Endothelial cell of umbilical vein (primary cell): ENCODE data around the gene BLVRA. TPM values are rescaled to one million over a fixed set of nuclear protein-coding genes. Genes with fewer than 3 reads are reported as not detected.

Source experiments
- BruUV-seq: library from RNA; stranded (reverse); fragments of 400-500 nt; replicated peaks from 2 replicates; lab custom pipeline; 2021; lab: Mats Ljungman, UMichigan
- CTCF ChIA-PET: fragments of 300-600, 350-600 bp; sonication (Branson Sonifier 250); formaldehyde crosslinking; loops from one replicate; lab custom pipeline; 2021; ENCODE audit warnings: antibody characterized with exemption, inconsistent platforms; lab: Charles Lee
- POLR2A ChIA-PET: fragments of 300-600, 350-600 bp; sonication (Branson Sonifier 250); formaldehyde crosslinking; loops from one replicate; lab custom pipeline; 2021; ENCODE audit warnings: antibody characterized with exemption, inconsistent platforms; lab: Charles Lee
- DNase-seq: peaks from one replicate; pipeline ENCODE4 v3.0.0-alpha.2; 2011; ENCODE audit warnings: low read depth, low spot score
- FAIRE-seq: peaks from 2 replicates; lab custom pipeline; 2011; peaks lifted over from hg19 to GRCh38; lab: Jason Lieb, UNC
- H2AFZ ChIP-seq: 2 replicates; pipeline ENCODE4 v1.6.0; 2012; ENCODE audit warnings: low read depth, low read length, control low read depth, inconsistent platforms
- H3K27ac ChIP-seq: 2 replicates; pipeline ENCODE4 v1.5.1; 2011; ENCODE audit warnings: low read depth, mild to moderate bottlenecking, control low read depth, low read length, moderate library complexity; ENCODE audit not compliant: insufficient read depth
- H3K27me3 ChIP-seq, 2 experiments: 2 replicates each; pipeline versions ENCODE4 v1.6.0 to v1.6.1; 2011; ENCODE audit warnings: low read length in 2 of 2, mixed read lengths in 1 of 2; ENCODE audit not compliant: control insufficient read depth in 2 of 2, insufficient read depth in 2 of 2
- H3K36me3 ChIP-seq, 2 experiments: 2 replicates in 1 of 2; 3 replicates in 1 of 2; pipeline ENCODE4 v1.5.1; 2011; ENCODE audit warnings: low read length in 2 of 2, mild to moderate bottlenecking in 1 of 2, moderate library complexity in 1 of 2; ENCODE audit not compliant: control insufficient read depth in 2 of 2, insufficient read depth in 2 of 2; ENCODE audit errors: extremely low read depth in 1 of 2
- H3K4me1 ChIP-seq: 3 replicates; pipeline ENCODE4 v1.5.1; 2011; ENCODE audit warnings: mild to moderate bottlenecking, low read length; ENCODE audit not compliant: control insufficient read depth, insufficient read depth; ENCODE audit errors: extremely low read depth
- H3K4me2 ChIP-seq: 2 replicates; pipeline ENCODE4 v1.6.1; 2011; ENCODE audit warnings: low read length, control low read depth, mixed read lengths; ENCODE audit not compliant: insufficient read depth
- H3K4me3 ChIP-seq, 3 experiments: fragments of 200-600 bp in 1 of 3; sonication (generic), shearing (Covaris generic) in 1 of 3; replicated peaks in 1 of 3; 2 replicates each; pipeline ENCODE4 v1.5.1; 2011 to 2016; ENCODE audit warnings: control low read depth in 3 of 3, low read length in 3 of 3, mild to moderate bottlenecking in 2 of 3, inconsistent platforms in 1 of 3, low read depth in 1 of 3, moderate library complexity in 1 of 3; ENCODE audit not compliant: insufficient read depth in 1 of 3
- H3K79me2 ChIP-seq: 2 replicates; pipeline ENCODE4 v1.6.0; 2012; ENCODE audit warnings: low read length, inconsistent platforms; ENCODE audit not compliant: control insufficient read depth, insufficient read depth
- H3K9ac ChIP-seq: replicated peaks from 2 replicates; pipeline ENCODE3; 2011; ENCODE audit warnings: low read length, control low read depth; ENCODE audit not compliant: insufficient read depth; ENCODE audit errors: extremely low read depth
- H3K9me1 ChIP-seq: replicated peaks from 3 replicates; pipeline ENCODE4 v1.6.0; 2011; ENCODE audit warnings: mild to moderate bottlenecking, low read length; ENCODE audit not compliant: control insufficient read depth, insufficient read depth; ENCODE audit errors: extremely low read depth
- H3K9me3 ChIP-seq: replicated peaks from 2 replicates; pipeline ENCODE4 v1.5.1; 2012; ENCODE audit warnings: low read length, inconsistent platforms; ENCODE audit not compliant: control insufficient read depth, insufficient read depth
- H4K20me1 ChIP-seq: replicated peaks from 2 replicates; pipeline ENCODE3; 2011; ENCODE audit warnings: mild to moderate bottlenecking, low read length; ENCODE audit not compliant: control insufficient read depth, insufficient read depth; ENCODE audit errors: extremely low read depth
- EZH2 ChIP-seq: IDR thresholded peaks from 2 replicates; pipeline ENCODE4 v1.6.1; 2012; ENCODE audit warnings: borderline replicate concordance, low read depth, mild to moderate bottlenecking, moderate library complexity, low read length, inconsistent platforms; ENCODE audit not compliant: severe bottlenecking
- FOS ChIP-seq: IDR thresholded peaks from 2 replicates; pipeline ENCODE4 v1.6.1; 2011; ENCODE audit warnings: mild to moderate bottlenecking, low read length, moderate library complexity, borderline replicate concordance; ENCODE audit not compliant: insufficient read depth
- GATA2 ChIP-seq: IDR thresholded peaks from 2 replicates; pipeline ENCODE4 v1.7.0; 2011; ENCODE audit warnings: low read depth, mild to moderate bottlenecking, moderate library complexity, mixed read lengths, low read length; ENCODE audit not compliant: insufficient read length, insufficient read depth
- JUN ChIP-seq: IDR thresholded peaks from 2 replicates; pipeline ENCODE4 v1.6.1; 2011; ENCODE audit warnings: borderline replicate concordance, low read depth; ENCODE audit not compliant: insufficient read length, insufficient read depth
- MYC ChIP-seq: IDR thresholded peaks from one replicate; pipeline ENCODE4 v1.6.1; 2011; ENCODE audit warnings: mild to moderate bottlenecking, low read depth, low read length
- POLR2A ChIP-seq: IDR thresholded peaks from 2 replicates; pipeline ENCODE4 v1.6.1; 2012; ENCODE audit warnings: low read depth, mild to moderate bottlenecking, control low read depth, low read length
- POLR2AphosphoS5 ChIP-seq: IDR thresholded peaks from 2 replicates; pipeline ENCODE4 v1.6.1; 2012; ENCODE audit warnings: low read depth, mild to moderate bottlenecking, control low read depth, low read length, moderate library complexity; ENCODE audit not compliant: insufficient read depth
- dilution Hi-C: fragments of 300-500 bp; cut with MboI; formaldehyde crosslinking; loops from one replicate; pipeline ENCODE4 v1.15.0; 2019; ENCODE audit warnings: low sequenced_read_pairs; ENCODE audit not compliant: extremely low pct_ligation_motif_present
- intact Hi-C: fragments of 100-400 bp; cut with micrococcal nuclease; formaldehyde crosslinking; loops from one replicate; pipeline ENCODE4 v1.10.0; 2022
- polyA plus RNA-seq, 4 experiments: library from polyadenylated mRNA; depleted of rRNA in 3 of 4; stranded (reverse) in 3 of 4; unstranded in 1 of 4; fragments of >200 nt; gene quantifications; 2 replicates each; pipeline versions ENCODE4 v1.2.1 to v1.2.3, GENCODE V29; 2011 to 2012; ENCODE audit warnings: missing spikeins in 1 of 4
- total RNA-seq: library from RNA; stranded (reverse); gene quantifications from 2 replicates; pipeline ENCODE4 v1.2.3, GENCODE V29; 2021
- TF ChIP-seq, protein P1 (sequence below), 2 donors: IDR thresholded peaks; 1 replicate in 1 of 2; 2 replicates in 1 of 2; pipeline ENCODE4 v1.5.1; 2011; ENCODE audit warnings: low read length in 2 of 2, mild to moderate bottlenecking in 2 of 2, moderate library complexity in 2 of 2, control low read depth in 1 of 2, inconsistent platforms in 1 of 2, low read depth in 1 of 2; ENCODE audit not compliant: insufficient read depth in 1 of 2; ENCODE audit errors: extremely low read depth in 1 of 2
- TF ChIP-seq, protein P2 (sequence below): IDR thresholded peaks from 2 replicates; pipeline ENCODE4 v1.6.1; 2011; ENCODE audit not compliant: insufficient read depth, insufficient read length

BLVRA gene
- total and polyA plus RNA-seq, 2 donors (not counting 3 experiments of a cell fraction or from before 2014, with no cell fraction given) = 24.0 to 34.5 TPM

DNA sequence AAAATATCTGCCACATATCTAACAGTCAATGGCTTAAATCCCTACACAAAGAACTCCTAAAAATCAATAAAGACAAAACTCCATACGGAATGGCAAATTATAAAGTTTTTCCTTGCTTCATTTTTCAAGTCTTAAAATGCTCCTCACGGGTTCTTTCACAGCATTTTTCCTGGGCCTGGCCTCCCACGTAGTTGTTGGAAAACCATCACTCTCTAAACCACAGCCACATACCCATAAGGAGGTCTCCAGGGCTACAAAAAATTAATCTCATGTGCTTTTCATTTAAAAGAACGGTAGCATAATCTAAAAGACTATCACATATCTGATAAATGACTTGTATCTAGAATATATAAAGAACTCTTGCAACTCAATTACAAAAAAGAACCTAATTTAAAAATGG, 32.0 kb upstream of the BLVRA start:
- H3K79me2 ChIP-seq = peaks cover 55% of the 10 kb centered on the region
- intact Hi-C loops = loop anchor here (5.0 to 10.0 kb wide), 3 partner anchors 91 to 1492 kb away; partner anchors contain the start of gene GLI3
- POLR2A ChIA-PET = no interaction called here
- no peak overlapping the region for H3K4me2 ChIP-seq
- H3K27me3 ChIP-seq = peaks cover 0 to 3% of the 10 kb centered on the region in 2 experiments
- TF ChIP-seq, protein P1, sequence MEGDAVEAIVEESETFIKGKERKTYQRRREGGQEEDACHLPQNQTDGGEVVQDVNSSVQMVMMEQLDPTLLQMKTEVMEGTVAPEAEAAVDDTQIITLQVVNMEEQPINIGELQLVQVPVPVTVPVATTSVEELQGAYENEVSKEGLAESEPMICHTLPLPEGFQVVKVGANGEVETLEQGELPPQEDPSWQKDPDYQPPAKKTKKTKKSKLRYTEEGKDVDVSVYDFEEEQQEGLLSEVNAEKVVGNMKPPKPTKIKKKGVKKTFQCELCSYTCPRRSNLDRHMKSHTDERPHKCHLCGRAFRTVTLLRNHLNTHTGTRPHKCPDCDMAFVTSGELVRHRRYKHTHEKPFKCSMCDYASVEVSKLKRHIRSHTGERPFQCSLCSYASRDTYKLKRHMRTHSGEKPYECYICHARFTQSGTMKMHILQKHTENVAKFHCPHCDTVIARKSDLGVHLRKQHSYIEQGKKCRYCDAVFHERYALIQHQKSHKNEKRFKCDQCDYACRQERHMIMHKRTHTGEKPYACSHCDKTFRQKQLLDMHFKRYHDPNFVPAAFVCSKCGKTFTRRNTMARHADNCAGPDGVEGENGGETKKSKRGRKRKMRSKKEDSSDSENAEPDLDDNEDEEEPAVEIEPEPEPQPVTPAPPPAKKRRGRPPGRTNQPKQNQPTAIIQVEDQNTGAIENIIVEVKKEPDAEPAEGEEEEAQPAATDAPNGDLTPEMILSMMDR (IDR thresholded peaks at IDR 0.05; ENCODE audit: extremely low read depth in 1 of 2, insufficient read depth in 1 of 2, low read depth in 1 of 2, low read length in 2 of 2) = no peak
- TF ChIP-seq JUN (no peak), MYC (no peak), FOS (no peak), EZH2 (no peak), POLR2AphosphoS5 (no peak), POLR2A (no peak), GATA2 (no peak)
- TF ChIP-seq, protein P2, sequence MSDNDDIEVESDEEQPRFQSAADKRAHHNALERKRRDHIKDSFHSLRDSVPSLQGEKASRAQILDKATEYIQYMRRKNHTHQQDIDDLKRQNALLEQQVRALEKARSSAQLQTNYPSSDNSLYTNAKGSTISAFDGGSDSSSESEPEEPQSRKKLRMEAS = no peak
- DNase-seq (no peak), FAIRE-seq (no peak)
- H3K27ac ChIP-seq = no peak overlapping the region
- H3K9me1 ChIP-seq = no peaks in the 10 kb centered on the region
- no peak overlapping the region for H2AFZ ChIP-seq
- peaks cover 14% of the 10 kb centered on the region for H3K4me1 ChIP-seq
- no peaks in the 10 kb centered on the region for H4K20me1 ChIP-seq
- BruUV-seq = no TSS peak
- dilution Hi-C loops = no loop called here
- H3K9me3 ChIP-seq = no peaks in the 10 kb centered on the region
- no peaks in the 10 kb centered on the region for H3K36me3 ChIP-seq
- no peak overlapping the region for H3K4me3 ChIP-seq
- H3K9ac ChIP-seq = no peak overlapping the region
- CTCF ChIA-PET = interaction anchor here (1.5 kb wide), 1 partner anchor 144 kb away, joined by 7 read pairs; the partner anchor contains the start of gene STK17A
